NOMO-1 (cell line): ENCODE data around the gene PBX1.

ENCODE experiments used
- DNase-seq, 2 experiments: peaks; one replicate each; lab custom pipeline; 2025; ENCODE audit not compliant: unreplicated experiment in 2 of 2; lab: John Stamatoyannopoulos, UW

PBX1 gene

GRCh38 chr1:164716992-164717703 is 158.2 kb downstream of the PBX1 start:
- DNase-seq: peak; percentile 72 to 96

- DNase-seq: no peak
Measured at GRCh38 chr1:164718821-164719220, 159.8 kb downstream of the PBX1 start.

GRCh38 chr1:164719676-164720439 is 160.9 kb downstream of the PBX1 start:
- peak in 1 of 2 experiments; percentile 20 for DNase-seq

- DNase-seq: peak; percentile 38 to 62
Measured at GRCh38 chr1:164720440-164721227, 161.7 kb downstream of the PBX1 start.

- no peak for DNase-seq
Measured at GRCh38 chr1:164721228-164721496, 162.2 kb downstream of the PBX1 start.

GRCh38 chr1:164723296-164723798 is 164.4 kb downstream of the PBX1 start:
- no peak for DNase-seq

GRCh38 chr1:164725401-164725800 is 166.4 kb downstream of the PBX1 start:
- no peak for DNase-seq

- DNase-seq: no peak
Measured at GRCh38 chr1:164726235-164726634, 167.3 kb downstream of the PBX1 start.

- DNase-seq: peak; percentile 68 to 93
Measured at GRCh38 chr1:164728719-164729118, 169.7 kb downstream of the PBX1 start.

- no peak for DNase-seq
Measured at GRCh38 chr1:164731161-164731876, 172.3 kb downstream of the PBX1 start.

- no peak for DNase-seq
Measured at GRCh38 chr1:164733070-164733469, 174.1 kb downstream of the PBX1 start.

GRCh38 chr1:164733734-164734133 is 174.8 kb downstream of the PBX1 start:
- DNase-seq: no peak

GRCh38 chr1:164735315-164736052 is 176.5 kb downstream of the PBX1 start:
- DNase-seq: no peak

- DNase-seq: no peak
Measured at GRCh38 chr1:164736137-164736536, 177.2 kb downstream of the PBX1 start.

- no peak for DNase-seq
Measured at GRCh38 chr1:164739189-164739588, 180.2 kb downstream of the PBX1 start.

- DNase-seq: no peak
Measured at GRCh38 chr1:164740000-164740526, 181.1 kb downstream of the PBX1 start.

GRCh38 chr1:164742745-164743144 is 183.8 kb downstream of the PBX1 start:
- no peak for DNase-seq

GRCh38 chr1:164743976-164744375 is 185.0 kb downstream of the PBX1 start:
- DNase-seq: no peak

- DNase-seq: no peak
Measured at GRCh38 chr1:164745736-164746135, 186.8 kb downstream of the PBX1 start.

- no peak for DNase-seq
Measured at GRCh38 chr1:164746632-164747031, 187.6 kb downstream of the PBX1 start.
